T-helper 9 cell (primary cell): ENCODE results near the gene GAL3ST1.

ENCODE experiments used
- DNase-seq: peaks from one replicate; pipeline ENCODE4 v3.0.0-alpha.2; 2020

The GAL3ST1 gene

GRCh38 chr22:30531651-30532608, 42.5 kb downstream of the GAL3ST1 start:
- DNase-seq, result no peak

- no peak for DNase-seq
Observed at GRCh38 chr22:30526656-30527055, 47.8 kb downstream of the GAL3ST1 start.

GRCh38 chr22:30523646-30524489, 50.6 kb downstream of the GAL3ST1 start:
- no peak for DNase-seq

GRCh38 chr22:30521368-30522156, 52.9 kb downstream of the GAL3ST1 start:
- no peak for DNase-seq

GRCh38 chr22:30519842-30520425, 54.5 kb downstream of the GAL3ST1 start:
- DNase-seq, result no peak

- no peak for DNase-seq
Observed at GRCh38 chr22:30516731-30517130, 57.7 kb downstream of the GAL3ST1 start.

- DNase-seq, result no peak
Observed at GRCh38 chr22:30516273-30516672, 58.2 kb downstream of the GAL3ST1 start.

- DNase-seq, result no peak
Observed at GRCh38 chr22:30514252-30514651, 60.2 kb downstream of the GAL3ST1 start.

GRCh38 chr22:30513462-30513861, 61.0 kb downstream of the GAL3ST1 start:
- DNase-seq, result no peak

GRCh38 chr22:30511911-30512310, 62.6 kb downstream of the GAL3ST1 start:
- DNase-seq, result no peak

- no peak for DNase-seq
Observed at GRCh38 chr22:30511109-30511508, 63.4 kb downstream of the GAL3ST1 start.

GRCh38 chr22:30508216-30508615, 66.2 kb downstream of the GAL3ST1 start:
- no peak for DNase-seq

- DNase-seq, result no peak
Observed at GRCh38 chr22:30507670-30508069, 66.8 kb downstream of the GAL3ST1 start.

- no peak for DNase-seq
Observed at GRCh38 chr22:30506507-30506968, 67.9 kb downstream of the GAL3ST1 start.
